GM12878 (cell line): ENCODE results near the gene PDE9A. TPM values are rescaled to one million over a fixed set of nuclear protein-coding genes. Genes with fewer than 3 reads are reported as not detected.

Experiments
- ATAC-seq: fragments of 200-7000 bp; cut with Tn5 transposase; 3 replicates; pipeline ENCODE4 v1.9.1; 2020; ENCODE audit warnings: mild to moderate bottlenecking, moderate library complexity
- BruUV-seq: library from RNA; stranded (reverse); fragments of 400-500 nt; replicated peaks from 2 replicates; lab custom pipeline; 2021; lab: Mats Ljungman, UMichigan
- CTCF ChIA-PET: fragments of 300-600 bp; sonication (Branson Sonifier 250); formaldehyde crosslinking; extraction: SDS; loops from one replicate; lab custom pipeline; 2021; ENCODE audit warnings: inconsistent platforms; lab: Yijun Ruan, JAX
- POLR2A ChIA-PET: fragments of 350-600 bp; formaldehyde crosslinking; extraction: SDS; loops from one replicate; lab custom pipeline; 2021; ENCODE audit warnings: inconsistent platforms; lab: Charles Lee
- RAD21 ChIA-PET: fragments of 300-600 bp; sonication (Branson Sonifier 250); formaldehyde crosslinking; loops from one replicate; lab custom pipeline; 2023; ENCODE audit warnings: antibody characterized with exemption; ENCODE audit not compliant: unreplicated experiment; lab: Charles Lee
- SMC1A ChIA-PET: fragments of 300-600 bp; sonication (Branson Sonifier 250); formaldehyde crosslinking; loops from one replicate; lab custom pipeline; 2023; ENCODE audit not compliant: unreplicated experiment, uncharacterized antibody; lab: Charles Lee
- DNase-seq: peaks from one replicate; pipeline ENCODE4 v3.0.0-alpha.2; 2011; ENCODE audit warnings: low read depth, low spot score
- FAIRE-seq: peaks from 3 replicates; lab custom pipeline; 2011; peaks lifted over from hg19 to GRCh38; lab: Jason Lieb, UNC
- H2AFZ ChIP-seq: 2 replicates; pipeline ENCODE4 v1.6.0; 2011; ENCODE audit warnings: low read depth, low read length, control low read depth; ENCODE audit not compliant: control insufficient read depth
- H3K27ac ChIP-seq: 2 replicates; pipeline ENCODE4 v1.5.1; 2011; ENCODE audit warnings: control low read depth; ENCODE audit not compliant: control insufficient read depth, insufficient read depth
- H3K27me3 ChIP-seq, 2 experiments: replicated peaks in 1 of 2; 2 replicates each; pipeline versions ENCODE4 v1.6.0 to v1.6.1; 2011; ENCODE audit warnings: low read length in 1 of 2; ENCODE audit not compliant: control insufficient read depth in 2 of 2, insufficient read depth in 2 of 2
- H3K36me3 ChIP-seq, 2 experiments: 2 replicates each; pipeline ENCODE4 v1.5.1; 2011; ENCODE audit warnings: low read length in 1 of 2; ENCODE audit not compliant: control insufficient read depth in 2 of 2, insufficient read depth in 2 of 2
- H3K4me1 ChIP-seq: 2 replicates; pipeline ENCODE4 v1.6.1; 2011; ENCODE audit warnings: mild to moderate bottlenecking, low read length, moderate library complexity, mixed read lengths; ENCODE audit not compliant: control insufficient read depth, insufficient read depth
- H3K4me2 ChIP-seq: 2 replicates; pipeline ENCODE4 v1.6.0; 2011; ENCODE audit warnings: control low read depth; ENCODE audit not compliant: control insufficient read depth, insufficient read depth
- H3K4me3 ChIP-seq: fragments of 200-600 bp; sonication (generic); 2 replicates; pipeline ENCODE4 v1.5.1; 2016
- H3K79me2 ChIP-seq: 2 replicates; pipeline ENCODE4 v1.6.0; 2011; ENCODE audit warnings: low read length; ENCODE audit not compliant: control insufficient read depth, insufficient read depth
- H3K9ac ChIP-seq: 2 replicates; pipeline ENCODE4 v1.8.0; 2011; ENCODE audit warnings: low read length, control low read depth, mixed read lengths; ENCODE audit not compliant: control insufficient read depth, insufficient read depth
- H3K9me3 ChIP-seq: replicated peaks from 3 replicates; pipeline ENCODE4 v1.5.1; 2011; ENCODE audit warnings: mild to moderate bottlenecking, low read length; ENCODE audit not compliant: control insufficient read depth, insufficient read depth
- H4K20me1 ChIP-seq: 2 replicates; pipeline ENCODE4 v1.6.0; 2011; ENCODE audit not compliant: control insufficient read depth, insufficient read depth
- BRCA1 ChIP-seq: IDR thresholded peaks from 2 replicates; pipeline ENCODE4 v1.6.1; 2011; ENCODE audit warnings: low read depth, low read length, improper control_type of control experiment
- CBX3 ChIP-seq: fragments of 200-600 bp; sonication (generic); IDR thresholded peaks from 2 replicates; pipeline ENCODE4 v1.6.1; 2016; ENCODE audit warnings: low read depth, borderline replicate concordance
- HDGF ChIP-seq: fragments of 450-650 bp; IDR thresholded peaks from 2 replicates; pipeline ENCODE4 v1.6.1; 2016; ENCODE audit warnings: antibody characterized with exemption
- MTA2 ChIP-seq: fragments of 450-650 bp; IDR thresholded peaks from 2 replicates; pipeline ENCODE4 v1.6.1; 2016; ENCODE audit warnings: low read depth, mild to moderate bottlenecking, moderate library complexity
- PML ChIP-seq: IDR thresholded peaks from 2 replicates; pipeline ENCODE4 v1.6.1; 2012; ENCODE audit warnings: low read length, inconsistent platforms
- POLR2A ChIP-seq: IDR thresholded peaks from 2 replicates; pipeline ENCODE4 v1.6.1; 2011; ENCODE audit warnings: low read depth, mild to moderate bottlenecking, low read length
- POLR2AphosphoS2 ChIP-seq: IDR thresholded peaks from 2 replicates; pipeline ENCODE4 v1.6.1; 2011; ENCODE audit warnings: low read depth, mild to moderate bottlenecking, low read length, improper control_type of control experiment, moderate library complexity
- RAD51 ChIP-seq: fragments of 450-650 bp; IDR thresholded peaks from 2 replicates; pipeline ENCODE4 v1.6.1; 2016; ENCODE audit warnings: moderate library complexity, mild to moderate bottlenecking, inconsistent platforms
- SIN3A ChIP-seq: IDR thresholded peaks from 2 replicates; pipeline ENCODE4 v1.6.1; 2012; ENCODE audit warnings: low read depth, low read length, improper control_type of control experiment
- SMARCA5 ChIP-seq: fragments of 450-650 bp; IDR thresholded peaks from 2 replicates; pipeline ENCODE4 v1.6.1; 2017; ENCODE audit warnings: mild to moderate bottlenecking
- ZNF384 ChIP-seq: IDR thresholded peaks from 2 replicates; pipeline ENCODE4 v1.6.1; 2012; ENCODE audit warnings: low read depth, mild to moderate bottlenecking, low read length, improper control_type of control experiment, borderline replicate concordance
- WGBS: methylation state at CpG from one replicate; pipeline ENCODE4 v1.1.6; 2016; ENCODE audit warnings: low lambda C conversion rate; ENCODE audit not compliant: insufficient replicate concordance, insufficient coverage; ENCODE audit errors: missing lambda C conversion rate; 5-methylcytosine and 5-hydroxymethylcytosine counted together
- in situ Hi-C: fragments of 300-500 bp; cut with MboI; formaldehyde crosslinking; loops from 9 replicates; pipeline ENCODE4 v1.14.3; 2018; ENCODE audit warnings: mixed read lengths
- intact Hi-C: fragments of 100-400 bp; cut with micrococcal nuclease; formaldehyde crosslinking; loops from one replicate; pipeline ENCODE4 v1.14.2; 2022; ENCODE audit not compliant: unreplicated experiment
- polyA plus RNA-seq, 11 experiments: library from polyadenylated mRNA; depleted of rRNA in 4 of 11; unstranded in 6 of 11; stranded (reverse) in 5 of 11; fragments of >200 nt; fragmentation: Nextera tagmentation in 4 of 11; fragmentation: Illumina TruSeq in 1 of 11; extraction: Ambion mirVana in 4 of 11; extraction: Trizol in 1 of 11; gene quantifications; 1 replicate in 1 of 11; 2 replicates in 10 of 11; pipeline versions ENCODE4 v1.2.1 to v1.2.3, GENCODE V29; 2011 to 2016; ENCODE audit warnings: inconsistent platforms in 2 of 11, missing spikeins in 2 of 11, low read depth in 1 of 11
- total RNA-seq, 4 experiments: library from RNA; depleted of rRNA in 3 of 4; stranded (reverse); fragments of >200 nt in 3 of 4; fragmentation: Illumina TruSeq in 1 of 4; extraction: Trizol in 1 of 4; gene quantifications; 2 replicates each; pipeline versions ENCODE4 v1.2.1 to v1.2.3, GENCODE V29; 2013 to 2021
- TF ChIP-seq, protein P1 (sequence below): fragments of 450-650 bp; IDR thresholded peaks from 2 replicates; pipeline ENCODE4 v1.6.1; 2018; ENCODE audit warnings: borderline replicate concordance, mild to moderate bottlenecking; ENCODE audit not compliant: partially characterized antibody
- TF ChIP-seq, protein P2 (sequence below): fragments of 450-650 bp; IDR thresholded peaks from 2 replicates; pipeline ENCODE4 v1.6.1; 2016; ENCODE audit warnings: mild to moderate bottlenecking
- TF ChIP-seq, protein P3 (sequence below): fragments of 450-650 bp; IDR thresholded peaks from 2 replicates; pipeline ENCODE4 v1.6.1; 2016; ENCODE audit warnings: mild to moderate bottlenecking
- TF ChIP-seq, protein P4 (sequence below): IDR thresholded peaks from 2 replicates; pipeline ENCODE4 v1.6.1; 2012; ENCODE audit warnings: mild to moderate bottlenecking, low read depth, low read length

Gene PDE9A
- total and polyA plus RNA-seq, 10 of the 15 experiments (the other 5 are each of a cell fraction or from before 2014, with no cell fraction given), result 0.08 to 0.45 (median 0.20) TPM; not detected in 1

DNA sequence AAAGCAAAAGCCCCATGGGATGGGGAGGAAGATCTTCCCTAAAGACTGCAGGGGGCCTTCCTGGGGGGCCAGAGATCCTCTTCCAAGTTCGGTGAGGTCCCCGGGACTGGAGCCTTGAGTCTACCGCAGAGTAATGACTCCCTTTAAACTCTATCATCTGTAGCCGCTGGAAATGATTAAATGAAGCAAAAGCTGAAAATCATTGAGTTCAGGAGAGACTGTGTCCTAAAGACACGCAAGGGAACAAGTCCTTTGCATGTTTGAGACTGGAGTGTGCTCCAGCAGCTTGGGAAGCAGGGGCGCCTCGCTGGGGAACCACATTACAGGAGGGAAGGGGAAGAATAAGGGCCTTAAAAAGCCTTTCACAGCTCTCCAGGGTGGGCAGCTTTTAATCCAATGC lies 155.8 kb downstream of the PDE9A start:
- SMC1A ChIA-PET, result no interaction called here
- in situ Hi-C loops, result no loop called here

More for the DNA sequence above, 155.8 kb downstream of the PDE9A start:
- Histone ChIP-seq H3K4me1 (no peaks in the 10 kb centered on the region), H4K20me1 (no peaks in the 10 kb centered on the region), H2AFZ (no peak overlapping the region), H3K36me3 (no peaks in the 10 kb centered on the region), H3K9me3 (no peaks in the 10 kb centered on the region; the same call in 2 of the 3 replicates)
- RAD21 ChIA-PET, result no interaction called here
- CTCF ChIA-PET, result no interaction called here
- BruUV-seq, result no TSS peak
- FAIRE-seq, result no peak
- TF ChIP-seq, protein P1, sequence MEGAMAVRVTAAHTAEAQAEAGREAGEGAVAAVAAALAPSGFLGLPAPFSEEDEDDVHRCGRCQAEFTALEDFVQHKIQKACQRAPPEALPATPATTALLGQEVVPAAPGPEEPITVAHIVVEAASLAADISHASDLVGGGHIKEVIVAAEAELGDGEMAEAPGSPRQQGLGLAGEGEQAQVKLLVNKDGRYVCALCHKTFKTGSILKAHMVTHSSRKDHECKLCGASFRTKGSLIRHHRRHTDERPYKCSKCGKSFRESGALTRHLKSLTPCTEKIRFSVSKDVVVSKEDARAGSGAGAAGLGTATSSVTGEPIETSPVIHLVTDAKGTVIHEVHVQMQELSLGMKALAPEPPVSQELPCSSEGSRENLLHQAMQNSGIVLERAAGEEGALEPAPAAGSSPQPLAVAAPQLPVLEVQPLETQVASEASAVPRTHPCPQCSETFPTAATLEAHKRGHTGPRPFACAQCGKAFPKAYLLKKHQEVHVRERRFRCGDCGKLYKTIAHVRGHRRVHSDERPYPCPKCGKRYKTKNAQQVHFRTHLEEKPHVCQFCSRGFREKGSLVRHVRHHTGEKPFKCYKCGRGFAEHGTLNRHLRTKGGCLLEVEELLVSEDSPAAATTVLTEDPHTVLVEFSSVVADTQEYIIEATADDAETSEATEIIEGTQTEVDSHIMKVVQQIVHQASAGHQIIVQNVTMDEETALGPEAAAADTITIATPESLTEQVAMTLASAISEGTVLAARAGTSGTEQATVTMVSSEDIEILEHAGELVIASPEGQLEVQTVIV, result no peak
- no peak for TF ChIP-seq ZNF384
- TF ChIP-seq SMARCA5, result no peak
- TF ChIP-seq POLR2A, result no peak
- TF ChIP-seq, protein P2, sequence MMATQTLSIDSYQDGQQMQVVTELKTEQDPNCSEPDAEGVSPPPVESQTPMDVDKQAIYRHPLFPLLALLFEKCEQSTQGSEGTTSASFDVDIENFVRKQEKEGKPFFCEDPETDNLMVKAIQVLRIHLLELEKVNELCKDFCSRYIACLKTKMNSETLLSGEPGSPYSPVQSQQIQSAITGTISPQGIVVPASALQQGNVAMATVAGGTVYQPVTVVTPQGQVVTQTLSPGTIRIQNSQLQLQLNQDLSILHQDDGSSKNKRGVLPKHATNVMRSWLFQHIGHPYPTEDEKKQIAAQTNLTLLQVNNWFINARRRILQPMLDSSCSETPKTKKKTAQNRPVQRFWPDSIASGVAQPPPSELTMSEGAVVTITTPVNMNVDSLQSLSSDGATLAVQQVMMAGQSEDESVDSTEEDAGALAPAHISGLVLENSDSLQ, result no peak
- no peak for TF ChIP-seq BRCA1
- TF ChIP-seq MTA2, result no peak
- TF ChIP-seq, protein P3, sequence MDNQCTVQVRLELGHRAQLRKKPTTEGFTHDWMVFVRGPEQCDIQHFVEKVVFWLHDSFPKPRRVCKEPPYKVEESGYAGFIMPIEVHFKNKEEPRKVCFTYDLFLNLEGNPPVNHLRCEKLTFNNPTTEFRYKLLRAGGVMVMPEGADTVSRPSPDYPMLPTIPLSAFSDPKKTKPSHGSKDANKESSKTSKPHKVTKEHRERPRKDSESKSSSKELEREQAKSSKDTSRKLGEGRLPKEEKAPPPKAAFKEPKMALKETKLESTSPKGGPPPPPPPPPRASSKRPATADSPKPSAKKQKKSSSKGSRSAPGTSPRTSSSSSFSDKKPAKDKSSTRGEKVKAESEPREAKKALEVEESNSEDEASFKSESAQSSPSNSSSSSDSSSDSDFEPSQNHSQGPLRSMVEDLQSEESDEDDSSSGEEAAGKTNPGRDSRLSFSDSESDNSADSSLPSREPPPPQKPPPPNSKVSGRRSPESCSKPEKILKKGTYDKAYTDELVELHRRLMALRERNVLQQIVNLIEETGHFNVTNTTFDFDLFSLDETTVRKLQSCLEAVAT, result no peak
- TF ChIP-seq, protein P4, sequence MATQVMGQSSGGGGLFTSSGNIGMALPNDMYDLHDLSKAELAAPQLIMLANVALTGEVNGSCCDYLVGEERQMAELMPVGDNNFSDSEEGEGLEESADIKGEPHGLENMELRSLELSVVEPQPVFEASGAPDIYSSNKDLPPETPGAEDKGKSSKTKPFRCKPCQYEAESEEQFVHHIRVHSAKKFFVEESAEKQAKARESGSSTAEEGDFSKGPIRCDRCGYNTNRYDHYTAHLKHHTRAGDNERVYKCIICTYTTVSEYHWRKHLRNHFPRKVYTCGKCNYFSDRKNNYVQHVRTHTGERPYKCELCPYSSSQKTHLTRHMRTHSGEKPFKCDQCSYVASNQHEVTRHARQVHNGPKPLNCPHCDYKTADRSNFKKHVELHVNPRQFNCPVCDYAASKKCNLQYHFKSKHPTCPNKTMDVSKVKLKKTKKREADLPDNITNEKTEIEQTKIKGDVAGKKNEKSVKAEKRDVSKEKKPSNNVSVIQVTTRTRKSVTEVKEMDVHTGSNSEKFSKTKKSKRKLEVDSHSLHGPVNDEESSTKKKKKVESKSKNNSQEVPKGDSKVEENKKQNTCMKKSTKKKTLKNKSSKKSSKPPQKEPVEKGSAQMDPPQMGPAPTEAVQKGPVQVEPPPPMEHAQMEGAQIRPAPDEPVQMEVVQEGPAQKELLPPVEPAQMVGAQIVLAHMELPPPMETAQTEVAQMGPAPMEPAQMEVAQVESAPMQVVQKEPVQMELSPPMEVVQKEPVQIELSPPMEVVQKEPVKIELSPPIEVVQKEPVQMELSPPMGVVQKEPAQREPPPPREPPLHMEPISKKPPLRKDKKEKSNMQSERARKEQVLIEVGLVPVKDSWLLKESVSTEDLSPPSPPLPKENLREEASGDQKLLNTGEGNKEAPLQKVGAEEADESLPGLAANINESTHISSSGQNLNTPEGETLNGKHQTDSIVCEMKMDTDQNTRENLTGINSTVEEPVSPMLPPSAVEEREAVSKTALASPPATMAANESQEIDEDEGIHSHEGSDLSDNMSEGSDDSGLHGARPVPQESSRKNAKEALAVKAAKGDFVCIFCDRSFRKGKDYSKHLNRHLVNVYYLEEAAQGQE, result no peak
- no peak for TF ChIP-seq CBX3
- TF ChIP-seq SIN3A, result no peak
- TF ChIP-seq RAD51, result no peak
- TF ChIP-seq HDGF, result no peak
- no peak for TF ChIP-seq POLR2AphosphoS2
- no peak for TF ChIP-seq PML
- TF ChIP-seq, all 136 proteins: peak for 0
- no peak for DNase-seq
- Histone ChIP-seq H3K27ac (no peak overlapping the region), H3K4me3 (no peak overlapping the region), H3K27me3 (no peaks in the 10 kb centered on the region; a peak in 1 of 4 replicates), H3K79me2 (no peaks in the 10 kb centered on the region), H3K4me2 (no peak overlapping the region), H3K9ac (no peak overlapping the region)
- no peak for ATAC-seq
- POLR2A ChIA-PET, result no interaction called here
- intact Hi-C loops, result no loop called here
- 46% methylated on average over 7 of the region's 7 CpGs for WGBS
